GM19193 (cell line): ENCODE data around the gene SLC12A8.

Experiments used
- POLR2A ChIP-seq: IDR thresholded peaks from 4 replicates; pipeline ENCODE4 v1.6.1; 2011; ENCODE audit not compliant: insufficient read depth, insufficient read length; ENCODE audit errors: extremely low read depth

SLC12A8 gene

DNA sequence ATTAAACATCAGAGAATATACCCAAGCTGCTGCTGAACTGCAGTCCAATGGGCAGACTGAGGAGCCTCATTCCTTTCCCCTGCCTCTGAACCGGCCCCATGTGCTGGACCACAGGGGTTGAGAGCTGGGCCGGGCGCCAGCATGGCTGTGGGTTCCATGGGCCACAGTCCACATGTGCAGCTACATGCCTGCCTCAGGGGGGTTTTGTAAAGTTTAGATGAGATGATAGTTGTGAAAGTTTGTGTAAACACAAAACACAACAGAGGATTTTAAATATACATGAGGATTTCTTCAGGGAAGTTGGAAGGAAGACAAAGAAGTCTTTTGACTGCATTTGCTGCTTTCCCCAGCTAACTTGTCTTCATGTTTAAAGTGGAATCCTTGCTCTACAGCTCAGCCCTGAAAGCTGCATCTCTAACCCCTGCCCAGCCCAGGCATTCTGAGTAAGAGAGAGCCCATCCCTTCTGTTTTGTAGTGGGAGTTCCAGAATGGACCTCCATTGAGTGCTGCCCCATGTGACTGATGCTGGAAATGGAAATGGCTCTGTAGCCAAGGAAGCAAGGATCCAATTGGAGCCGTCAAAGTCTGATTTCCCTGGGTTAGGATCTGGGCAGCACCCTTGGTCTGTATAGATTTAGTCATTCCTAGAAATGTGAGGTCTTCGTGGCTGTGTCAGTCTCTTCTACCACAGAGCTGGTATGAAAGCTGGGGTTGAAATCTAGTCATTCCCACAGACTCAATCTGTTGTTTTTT lies 17.5 kb downstream of the SLC12A8 start:
- TF ChIP-seq POLR2A: no peak

DNA sequence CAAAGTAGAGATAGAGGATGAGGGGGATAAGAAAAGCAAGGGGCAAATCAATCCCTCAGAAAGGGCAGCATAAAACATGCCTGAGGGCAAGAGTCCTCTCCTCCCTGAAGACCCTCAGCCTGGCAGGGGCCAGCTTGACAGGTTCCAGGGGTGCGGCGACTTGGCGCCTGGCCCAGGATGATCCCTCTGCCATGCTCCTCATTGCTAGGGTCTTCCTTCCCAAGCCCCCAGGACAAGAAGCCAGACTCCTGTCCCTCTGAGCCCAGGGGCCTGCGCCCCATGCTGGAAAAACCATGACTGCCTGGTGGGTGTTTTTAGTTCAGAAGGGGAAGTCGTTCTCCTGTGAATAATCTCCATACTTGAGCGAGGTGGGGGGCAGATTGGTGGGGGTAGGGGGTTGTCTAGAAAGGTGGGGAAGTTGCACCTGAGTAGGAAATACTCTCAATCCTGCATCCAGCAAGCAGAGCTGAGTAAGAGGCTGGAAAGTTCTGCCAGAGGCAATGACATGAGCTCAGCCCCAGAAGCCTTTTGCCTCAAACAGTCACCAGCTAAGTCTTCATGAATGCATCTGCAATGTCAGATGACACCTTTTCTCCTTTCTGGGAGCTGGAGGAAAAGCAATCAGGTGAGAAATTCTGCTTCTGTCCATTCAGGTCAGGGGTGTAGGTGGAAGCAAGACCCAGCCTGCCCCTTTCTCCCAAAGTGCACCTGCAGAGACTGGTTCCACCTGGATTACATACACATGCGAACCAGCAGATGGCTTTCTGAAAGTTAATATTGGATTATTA lies 18.3 kb downstream of the SLC12A8 start:
- TF ChIP-seq POLR2A: no peak

DNA sequence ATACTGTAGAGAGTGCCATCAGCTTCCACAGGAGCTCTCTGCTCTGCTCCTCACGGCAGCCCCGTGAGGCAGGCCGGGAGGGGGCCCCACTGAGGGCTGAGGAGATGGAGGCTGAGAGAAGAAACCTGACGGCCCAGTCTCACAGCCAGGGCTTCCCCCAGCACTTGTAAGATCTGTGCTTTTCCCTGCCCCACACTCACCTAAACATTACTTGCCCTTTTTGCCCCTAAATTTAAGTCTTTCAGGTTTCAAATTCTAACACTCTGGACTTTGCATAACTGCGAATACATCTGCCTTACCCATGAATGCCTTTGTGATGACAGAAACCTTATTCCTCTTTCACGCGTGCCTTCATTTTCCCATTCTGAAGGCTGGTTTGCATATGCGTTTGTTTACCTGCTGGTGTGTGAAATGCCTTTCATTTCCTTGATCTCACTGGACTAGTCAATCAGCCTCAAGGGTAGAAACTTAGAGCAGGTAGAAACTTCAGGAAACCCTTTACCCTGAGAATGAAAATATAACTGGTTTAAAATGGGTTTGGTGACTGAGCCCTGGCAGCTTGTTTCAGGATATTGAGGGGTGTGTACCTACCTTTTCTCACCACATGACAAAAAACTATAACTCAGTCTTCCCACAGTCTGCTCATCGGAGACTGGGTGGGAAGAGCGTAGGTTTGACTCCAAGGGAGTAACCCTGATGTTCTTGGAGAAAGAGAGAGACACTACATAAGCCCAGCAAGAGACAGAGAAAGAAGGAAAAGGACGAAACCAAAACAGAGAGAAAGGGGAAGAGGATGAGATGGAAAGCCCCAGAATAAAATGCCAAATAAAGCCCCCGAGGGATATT lies 20.1 kb downstream of the SLC12A8 start:
- TF ChIP-seq POLR2A: no peak

DNA sequence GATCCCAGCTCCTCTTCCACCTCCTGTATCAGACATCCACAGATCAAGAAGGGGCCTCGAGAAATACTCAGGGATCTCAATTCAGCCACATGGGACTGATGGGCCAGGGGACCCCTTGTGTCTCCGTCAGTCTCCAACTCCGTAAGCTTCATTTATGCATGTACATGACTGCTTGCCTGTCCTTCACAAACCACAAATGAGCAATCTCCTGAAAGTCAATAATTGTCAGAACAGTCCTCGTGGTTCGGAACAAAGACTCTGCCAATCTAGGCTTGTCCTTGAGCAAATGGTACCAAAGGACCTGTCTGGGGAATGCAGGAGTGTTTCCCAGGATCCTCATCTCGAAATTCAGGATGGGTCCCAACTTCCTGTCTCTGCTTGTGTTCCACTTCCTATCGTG lies 20.8 kb downstream of the SLC12A8 start:
- TF ChIP-seq POLR2A: no peak

DNA sequence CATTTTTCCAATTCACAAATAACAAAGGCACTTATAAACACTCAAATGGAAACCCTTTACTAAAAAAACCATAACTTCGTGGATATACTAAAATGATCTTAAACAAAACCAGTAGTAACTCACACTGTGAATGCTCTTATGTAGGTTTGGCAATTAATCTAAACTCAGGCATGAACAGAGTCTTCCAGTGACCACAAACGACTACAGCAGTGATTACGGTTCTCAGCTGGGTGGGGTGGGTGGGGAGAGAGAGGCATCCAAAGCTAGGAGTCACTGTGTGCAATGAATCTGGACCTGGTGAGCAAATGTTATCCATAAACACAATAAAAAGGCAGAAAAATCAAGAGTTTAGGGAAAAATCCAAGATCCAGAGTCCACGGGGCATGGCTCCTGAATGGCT lies 21.3 kb downstream of the SLC12A8 start:
- TF ChIP-seq POLR2A: no peak

DNA sequence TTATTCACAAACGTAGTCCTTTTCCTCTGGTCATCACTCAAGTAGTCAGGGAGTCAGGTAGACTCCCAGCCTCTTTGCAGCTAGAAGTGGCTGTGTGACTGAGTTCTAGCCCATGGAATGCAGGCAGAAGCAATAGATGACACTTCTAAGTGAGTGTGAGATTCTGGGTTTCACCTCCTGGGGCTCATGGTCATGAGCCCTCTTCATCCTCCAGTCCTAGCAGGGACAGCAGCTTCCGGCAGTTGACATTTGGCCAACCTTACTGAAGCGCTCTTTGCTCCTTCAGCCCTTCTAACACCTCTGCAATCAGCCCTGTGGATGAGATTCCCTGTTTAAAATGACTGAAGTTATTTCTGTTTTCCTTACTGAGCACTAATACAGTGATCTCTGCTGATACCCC lies 21.8 kb downstream of the SLC12A8 start:
- TF ChIP-seq POLR2A: no peak

DNA sequence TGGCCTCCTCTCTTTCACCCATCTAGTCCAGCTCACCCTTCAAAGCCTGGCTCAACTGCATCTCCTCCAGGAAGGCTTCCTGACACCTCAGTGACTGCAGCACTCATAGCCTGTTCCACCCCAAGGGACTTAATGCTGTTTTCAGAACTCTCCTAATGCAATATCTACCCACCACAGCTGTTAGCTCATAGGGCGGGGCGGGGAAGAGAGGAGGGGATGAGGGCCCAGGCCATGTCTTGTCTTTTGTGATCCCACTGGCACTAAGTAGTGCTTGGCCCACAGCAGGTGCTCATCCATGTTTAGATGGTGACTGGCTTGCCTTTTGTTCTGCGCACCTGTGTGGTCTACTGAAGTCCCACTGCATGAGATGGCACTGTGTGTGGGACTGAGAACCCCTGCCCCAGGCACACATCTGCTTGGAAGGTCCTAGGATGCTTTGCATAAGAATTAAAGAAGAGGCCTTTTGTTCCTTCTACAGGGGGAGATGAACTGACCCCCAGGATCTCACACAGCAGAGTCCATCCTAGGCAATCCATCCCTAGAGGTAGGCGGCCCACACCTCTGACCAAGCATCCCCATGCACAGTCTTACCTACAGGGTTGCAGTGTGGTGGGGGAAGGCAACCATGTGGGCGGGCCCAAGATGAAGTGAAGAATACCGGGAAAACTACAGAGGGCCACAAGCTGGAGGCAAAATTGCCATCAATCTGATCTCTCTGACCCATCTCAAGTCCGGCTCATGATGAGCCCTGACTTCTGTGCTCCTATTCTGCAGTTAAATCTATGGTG lies 23.0 kb downstream of the SLC12A8 start:
- no peak for TF ChIP-seq POLR2A

DNA sequence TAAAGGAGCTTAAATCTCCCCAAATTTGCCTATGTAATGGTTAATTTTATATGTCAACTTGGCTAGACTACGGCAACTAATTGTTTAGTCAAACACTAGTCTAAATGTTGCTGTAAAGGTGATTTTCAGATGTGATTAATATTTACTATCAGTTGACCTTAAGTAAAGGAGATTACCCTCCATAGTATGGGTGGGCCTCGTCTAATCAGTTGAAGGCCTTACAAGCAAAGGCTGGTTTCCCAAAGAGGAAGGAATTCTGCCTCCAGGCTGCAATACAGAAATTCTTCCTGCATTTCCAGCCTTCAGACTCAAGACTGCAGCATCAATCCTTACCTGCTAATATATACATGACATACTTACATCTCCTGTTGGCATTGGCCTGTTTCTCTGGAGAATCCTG lies 23.6 kb downstream of the SLC12A8 start:
- TF ChIP-seq POLR2A: no peak

DNA sequence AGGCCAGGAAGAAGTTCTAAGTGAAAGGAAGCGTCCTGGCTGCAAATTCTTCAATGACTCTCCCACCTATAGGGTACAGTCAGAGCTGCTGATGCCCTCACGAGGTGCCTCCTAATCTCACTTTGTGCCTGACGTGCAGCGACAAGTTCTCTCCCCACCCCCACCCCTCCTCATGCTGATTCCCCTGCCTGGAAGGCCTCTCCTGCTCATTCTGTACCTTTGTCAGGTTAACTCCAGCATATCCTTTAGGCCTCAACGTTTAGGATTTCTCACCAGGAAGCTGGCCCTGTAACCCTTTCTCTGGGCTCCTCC lies 25.0 kb downstream of the SLC12A8 start:
- no peak for TF ChIP-seq POLR2A

DNA sequence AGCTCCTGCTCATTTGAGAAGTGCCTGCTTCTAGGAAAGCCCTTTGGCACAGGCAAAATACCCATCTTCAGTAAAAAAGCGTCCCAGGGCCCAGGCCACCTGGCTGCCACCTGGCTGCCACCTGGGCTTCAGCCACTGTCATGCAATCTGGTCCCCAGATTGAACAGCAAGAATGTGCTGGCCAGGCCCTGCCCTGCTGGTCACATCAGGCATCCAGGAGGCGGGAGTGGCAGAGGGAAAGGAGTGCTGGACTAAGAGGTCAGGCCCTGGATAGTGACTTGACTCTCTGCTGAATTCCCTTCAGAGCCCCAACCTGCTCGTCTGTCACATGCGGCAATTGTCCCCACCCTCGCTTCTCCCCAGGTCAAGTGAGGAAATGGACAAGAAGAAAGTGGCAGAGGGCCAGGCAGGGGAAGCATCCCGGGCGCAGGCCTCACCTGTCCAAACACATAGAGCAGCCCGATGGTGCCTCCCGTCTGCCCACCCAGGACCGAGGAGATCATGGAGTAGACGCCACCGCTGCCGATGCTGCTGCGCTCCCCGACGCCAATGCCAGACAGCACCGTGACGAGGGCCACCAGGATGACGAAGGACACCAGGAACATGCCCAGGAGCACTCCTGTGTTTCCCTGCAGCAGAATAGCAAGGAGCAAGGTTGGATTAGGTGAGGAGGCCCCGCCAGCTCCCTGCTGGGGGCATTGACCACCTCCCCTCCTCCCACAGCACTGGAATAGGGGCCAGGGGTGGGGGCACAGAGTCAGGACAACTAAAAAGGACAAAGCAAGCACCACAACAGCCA lies 25.5 kb downstream of the SLC12A8 start:
- no peak for TF ChIP-seq POLR2A

DNA sequence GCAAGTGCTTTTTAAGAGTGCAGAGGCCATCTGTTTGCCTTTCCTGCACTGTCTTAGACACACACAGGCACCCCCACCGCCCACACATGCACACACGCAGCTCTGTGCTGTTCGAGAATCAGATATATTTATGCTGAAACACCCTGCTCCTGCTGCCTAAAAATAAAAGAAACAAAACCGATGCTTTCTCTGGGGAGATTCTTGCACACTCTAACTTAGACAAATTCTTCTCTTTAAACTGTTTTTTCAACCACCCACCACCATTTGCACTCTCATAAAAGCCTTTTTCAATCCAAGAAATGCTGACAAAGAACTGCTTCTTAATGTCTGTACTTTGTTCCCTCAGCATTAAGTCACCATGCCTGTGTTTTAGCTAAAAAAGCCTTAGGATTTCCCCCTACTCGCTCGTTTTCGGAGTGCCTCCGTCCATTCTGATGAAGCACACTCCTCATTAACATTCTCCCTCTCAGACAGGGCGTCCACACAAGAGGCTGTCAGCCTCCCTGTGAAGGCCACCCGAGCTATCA lies 26.2 kb downstream of the SLC12A8 start:
- no peak for TF ChIP-seq POLR2A

DNA sequence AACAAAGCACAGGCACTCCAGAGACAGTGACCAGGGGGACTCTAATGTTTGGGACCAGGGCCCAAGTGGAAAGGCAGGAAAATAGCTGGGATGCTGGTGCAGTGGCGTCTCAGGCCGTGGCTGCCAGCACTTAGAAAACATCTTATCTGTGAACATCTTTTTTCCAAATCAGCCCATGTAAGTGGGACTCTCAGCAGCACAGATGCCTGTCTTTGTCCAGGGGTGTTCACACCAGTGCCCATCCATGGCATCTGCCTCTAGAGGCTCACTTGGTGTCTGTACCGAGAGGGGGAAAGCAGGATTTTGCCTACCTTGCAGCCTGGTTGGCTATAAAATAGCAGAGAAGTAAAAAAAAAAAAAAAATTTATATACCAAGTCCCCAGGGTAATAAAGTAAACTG lies 26.7 kb downstream of the SLC12A8 start:
- TF ChIP-seq POLR2A: no peak

DNA sequence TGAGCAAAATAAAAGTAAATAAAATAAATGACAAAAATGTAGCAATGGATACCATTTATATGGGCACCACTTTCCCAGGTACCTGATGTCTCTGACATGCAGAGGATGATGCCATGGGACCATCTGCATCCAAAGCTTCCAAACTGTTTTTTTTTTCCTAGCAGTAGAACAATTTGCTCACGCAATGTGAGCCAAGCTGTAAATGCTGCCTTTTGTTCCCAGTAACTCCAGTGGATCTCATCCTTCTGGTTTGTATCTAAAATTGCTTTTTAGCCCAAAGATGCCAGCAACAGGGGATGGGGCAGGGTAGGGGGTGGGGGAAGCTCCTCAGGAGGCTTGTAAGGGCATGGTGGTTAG lies 32.7 kb downstream of the SLC12A8 start:
- TF ChIP-seq POLR2A: no peak
